Immature natural killer cell (primary cell): ENCODE measurements around the gene MBLAC2. TPM values are rescaled to one million over a fixed set of nuclear protein-coding genes. Genes with fewer than 3 reads are reported as not detected.
A peak's percentile ranks its signal among the peaks of the same experiment; 100 is the strongest.

Experiments
- DNase-seq, 3 donors: peaks; one replicate each; pipeline ENCODE4 v3.0.0; 2022; ENCODE audit warnings: mixed read lengths in 1 of 3
- H3K27ac Mint-ChIP-seq, 6 donors: one replicate each; pipeline ENCODE4 v1.8.0; 2020; ENCODE audit warnings: mixed read lengths in 6 of 6, mild to moderate bottlenecking in 5 of 6, inconsistent platforms in 4 of 6, moderate library complexity in 3 of 6
- H3K27me3 Mint-ChIP-seq, 3 donors: one replicate each; pipeline ENCODE4 v1.8.0; 2020 to 2021; ENCODE audit warnings: low read depth in 3 of 3, mild to moderate bottlenecking in 3 of 3, mixed read lengths in 3 of 3, moderate library complexity in 3 of 3, inconsistent platforms in 1 of 3
- H3K36me3 Mint-ChIP-seq, 3 donors: one replicate each; pipeline ENCODE4 v1.8.0; 2020; ENCODE audit warnings: mixed read lengths in 3 of 3, inconsistent platforms in 2 of 3, mild to moderate bottlenecking in 2 of 3
- H3K4me1 Mint-ChIP-seq, 2 donors: one replicate each; pipeline ENCODE4 v1.8.0; 2020; ENCODE audit warnings: inconsistent platforms in 2 of 2, mild to moderate bottlenecking in 2 of 2, mixed read lengths in 2 of 2, moderate library complexity in 1 of 2
- H3K4me3 Mint-ChIP-seq, 5 donors: one replicate each; pipeline ENCODE4 v1.8.0; 2020; ENCODE audit warnings: mild to moderate bottlenecking in 5 of 5, mixed read lengths in 5 of 5, inconsistent platforms in 3 of 5, moderate library complexity in 3 of 5
- H3K9me3 Mint-ChIP-seq, 6 donors: one replicate each; pipeline ENCODE4 v1.8.0; 2020; ENCODE audit warnings: mild to moderate bottlenecking in 6 of 6, mixed read lengths in 6 of 6, inconsistent platforms in 4 of 6, moderate library complexity in 3 of 6
- polyA plus RNA-seq, 3 donors: library from polyadenylated mRNA; unstranded; fragments of 300-500 nt; fragmentation: Illumina TruSeq; gene quantifications; one replicate each; pipeline ENCODE4 v1.2.3, GENCODE V29; 2021

Gene MBLAC2
- polyA plus RNA-seq: 1 to 10 TPM; 2.2 to 3.1 (median 2.9) TPM

DNA sequence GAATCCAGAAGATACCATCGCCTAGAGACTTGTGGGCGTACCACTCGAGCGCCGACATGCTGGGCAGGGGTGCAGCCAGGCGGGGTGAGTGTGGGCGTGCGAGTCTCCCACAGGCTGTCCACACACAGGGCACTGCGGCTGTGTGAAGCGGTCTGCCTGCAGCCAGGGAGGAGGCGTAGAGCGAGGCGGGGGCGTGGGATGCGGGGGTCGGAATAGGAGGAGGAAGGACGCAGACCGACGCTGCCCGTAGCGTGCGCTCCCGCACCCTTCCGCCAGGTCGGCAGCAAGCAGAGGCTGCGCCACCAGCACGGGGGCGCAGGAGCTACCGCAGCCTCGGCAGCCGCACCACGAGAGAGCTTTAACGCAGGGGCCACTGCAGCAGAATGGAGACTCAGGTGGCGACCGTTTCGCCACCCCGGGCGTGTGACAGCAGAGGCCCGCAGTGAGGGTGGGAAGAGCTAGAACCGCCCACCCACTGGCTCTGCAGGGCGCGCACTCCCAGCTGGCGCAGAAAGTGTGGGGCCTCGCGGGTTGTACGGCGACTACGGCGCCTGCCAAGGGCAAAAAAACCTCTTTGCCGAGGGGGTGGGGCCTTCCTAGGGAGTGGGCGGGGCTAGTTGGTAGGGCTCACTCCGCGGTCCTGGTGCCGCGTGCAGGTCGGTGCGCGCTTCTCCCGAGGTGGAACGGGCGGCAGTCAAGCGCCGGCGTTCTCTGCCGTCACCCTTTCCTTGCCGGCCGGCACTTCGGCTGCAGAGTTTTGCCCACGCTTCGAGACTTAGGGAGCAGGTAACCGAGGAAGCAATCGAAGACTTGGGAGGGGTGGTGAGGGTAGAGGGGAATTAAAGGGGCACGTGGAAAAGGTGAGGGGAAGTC, at the start of gene MBLAC2, which contains the start of gene POLR3G:
TSS of gene MBLAC2 (minus strand) at position 537 of the 873 bp plus-strand sequence. CDS start at position 58, 479 bp downstream.
TSS of gene POLR3G (plus strand) at position 630 of the 873 bp plus-strand sequence. CDS start 10,704 bp downstream, outside the sequence.
- Mint-ChIP-seq H3K27me3 (peaks cover 4 to 11% (median 8%) of the 10 kb centered on the region in 3 donors), H3K4me1 (peaks cover 21 to 48% of the 10 kb centered on the region in 2 donors), H3K4me3 (peak within 1 kb of the TSS; percentile 95 to 99 (median 98)), H3K9me3 (no peaks in the 10 kb centered on the region), H3K27ac (peak within 1 kb of the TSS; percentile 84 to 97 (median 94)), H3K36me3 (peaks cover 0 to 8% (median 6%) of the 10 kb centered on the region in 3 donors)
- DNase-seq: peak; percentile 91 to 93 (median 92)

DNA sequence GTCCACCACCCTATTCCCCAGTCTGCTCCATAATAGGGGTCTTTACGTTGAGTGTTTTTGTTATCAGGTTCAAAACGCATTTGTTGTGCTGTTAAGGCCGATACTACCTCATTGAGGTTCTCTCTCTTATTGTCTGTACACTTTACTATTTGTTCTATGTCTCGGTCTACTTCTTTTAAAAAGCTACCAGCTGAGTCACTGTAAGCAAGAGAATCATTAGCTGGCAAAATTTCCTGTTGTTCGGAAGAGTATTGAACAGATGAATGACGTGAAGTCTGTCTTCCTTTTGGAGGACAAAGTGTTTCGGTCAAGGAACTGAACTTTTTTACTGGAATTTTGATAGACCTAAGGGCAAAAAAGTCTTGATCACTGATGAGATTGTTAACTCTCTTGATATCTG, 44.5 kb upstream of the MBLAC2 start:
- Mint-ChIP-seq H3K36me3 (peaks cover 15 to 26% (median 19%) of the 10 kb centered on the region in 3 donors), H3K9me3 (no peaks in the 10 kb centered on the region), H3K4me3 (no peak overlapping the region), H3K27ac (peak overlapping the region in 4 of 6 donors; percentile 4 to 80 (median 30)), H3K27me3 (peaks cover 0 to 1% (median 0%) of the 10 kb centered on the region in 3 donors), H3K4me1 (peaks cover 2 to 29% of the 10 kb centered on the region in 2 donors)
- no peak for DNase-seq

DNA sequence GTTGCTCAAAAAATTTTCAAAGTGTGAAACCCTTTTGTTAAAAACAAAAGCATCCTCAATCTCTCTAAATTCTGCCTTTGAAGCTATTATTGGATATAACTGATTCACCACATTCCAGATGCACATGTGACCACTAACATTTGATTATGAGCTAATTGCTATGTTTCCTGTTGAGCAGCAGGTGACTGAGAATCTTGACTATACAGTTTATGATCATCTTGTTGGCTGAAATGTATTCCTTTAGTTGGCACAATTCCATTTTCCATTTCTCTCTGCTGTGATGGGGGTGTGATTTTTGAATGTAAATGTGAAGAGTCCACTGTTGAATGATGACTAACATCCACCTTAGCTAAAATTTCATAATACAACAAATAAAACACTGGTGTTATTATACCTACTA, 44.1 kb upstream of the MBLAC2 start:
- H3K4me1 Mint-ChIP-seq: peaks cover 2 to 29% of the 10 kb centered on the region in 2 donors
- H3K9me3 Mint-ChIP-seq: no peaks in the 10 kb centered on the region
- DNase-seq: no peak
- H3K4me3 Mint-ChIP-seq: no peak overlapping the region
- peaks cover 0 to 1% (median 0%) of the 10 kb centered on the region in 3 donors for H3K27me3 Mint-ChIP-seq
- H3K36me3 Mint-ChIP-seq: peaks cover 15 to 22% (median 19%) of the 10 kb centered on the region in 3 donors
- H3K27ac Mint-ChIP-seq: peak overlapping the region in 4 of 6 donors; percentile 4 to 80 (median 30)

DNA sequence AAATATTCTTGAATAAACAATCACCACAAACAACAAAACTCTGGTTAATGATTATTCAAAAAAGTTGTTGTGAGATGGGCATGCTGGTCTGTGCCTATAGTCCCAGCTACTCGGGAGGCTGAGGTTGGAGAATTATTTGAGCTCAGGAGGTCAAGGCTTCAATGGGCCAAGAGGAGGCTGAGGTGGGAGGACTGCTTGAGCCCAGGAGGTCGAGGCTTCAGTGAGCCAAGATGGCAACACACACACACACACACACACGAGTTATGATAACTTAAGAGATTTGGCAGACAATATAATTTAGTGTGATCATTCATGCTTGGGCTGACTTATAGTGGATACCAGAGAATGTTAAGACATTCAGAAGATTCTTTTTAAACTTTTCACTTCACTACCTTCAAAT, 39.9 kb upstream of the MBLAC2 start:
- Mint-ChIP-seq H3K27ac (peak overlapping the region in 1 of 6 donors; percentile 33), H3K27me3 (peaks cover 0 to 1% (median 0%) of the 10 kb centered on the region in 3 donors), H3K9me3 (no peaks in the 10 kb centered on the region), H3K4me3 (no peak overlapping the region), H3K4me1 (peaks cover 2 to 10% of the 10 kb centered on the region in 2 donors), H3K36me3 (peaks cover 3 to 10% (median 9%) of the 10 kb centered on the region in 3 donors)
- DNase-seq: no peak

DNA sequence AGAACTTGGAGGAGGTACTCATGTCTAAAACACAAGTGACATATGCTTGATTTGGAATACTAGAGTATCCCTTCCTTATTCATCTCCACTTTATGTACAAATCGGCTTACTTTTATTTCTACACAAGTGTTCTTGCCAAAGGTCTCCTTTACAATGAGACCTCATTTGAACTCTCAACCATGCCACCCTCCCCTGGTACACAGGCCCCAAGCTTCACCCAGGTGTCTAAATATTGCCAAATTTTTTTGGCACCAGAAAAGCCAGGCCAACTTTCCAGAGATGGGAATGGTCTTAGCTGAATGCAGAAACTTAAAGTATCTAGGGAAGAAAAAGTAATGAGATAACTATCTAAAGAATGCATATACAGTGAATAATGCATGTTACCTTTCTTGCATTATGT, 35.9 kb upstream of the MBLAC2 start:
- peaks cover 0 to 3% (median 0%) of the 10 kb centered on the region in 3 donors for H3K27me3 Mint-ChIP-seq
- H3K27ac Mint-ChIP-seq: no peak overlapping the region
- H3K4me3 Mint-ChIP-seq: no peak overlapping the region

DNA sequence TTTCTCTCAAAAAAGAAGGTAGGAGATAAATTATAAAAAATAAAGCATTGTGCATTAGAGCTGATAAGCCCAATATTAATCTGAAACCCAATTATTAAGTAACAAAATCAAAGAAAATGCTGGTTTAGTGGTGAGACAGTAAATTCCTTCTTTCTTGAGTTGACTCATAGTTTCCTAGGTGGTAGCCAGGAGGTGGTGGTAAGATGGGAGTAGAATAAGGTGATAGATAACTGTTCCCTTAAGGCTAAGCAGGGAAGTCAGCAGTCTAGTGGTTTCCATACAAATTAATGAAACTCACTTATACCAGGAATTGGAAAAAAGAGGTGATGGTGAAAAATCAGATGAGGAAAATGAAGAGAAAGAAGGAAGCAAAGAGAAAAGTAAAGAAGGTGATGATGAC, 31.6 kb upstream of the MBLAC2 start:
- Mint-ChIP-seq H3K4me3 (no peak overlapping the region), H3K27me3 (peaks cover 0 to 3% (median 0%) of the 10 kb centered on the region in 3 donors), H3K36me3 (no peaks in the 10 kb centered on the region), H3K4me1 (no peaks in the 10 kb centered on the region), H3K9me3 (no peaks in the 10 kb centered on the region), H3K27ac (no peak overlapping the region)
- DNase-seq: no peak

More for the DNA sequence above, 35.9 kb upstream of the MBLAC2 start:
- no peak for DNase-seq
- Mint-ChIP-seq H3K36me3 (peaks cover 0 to 3% (median 0%) of the 10 kb centered on the region in 3 donors), H3K9me3 (no peaks in the 10 kb centered on the region), H3K4me1 (no peaks in the 10 kb centered on the region)

DNA sequence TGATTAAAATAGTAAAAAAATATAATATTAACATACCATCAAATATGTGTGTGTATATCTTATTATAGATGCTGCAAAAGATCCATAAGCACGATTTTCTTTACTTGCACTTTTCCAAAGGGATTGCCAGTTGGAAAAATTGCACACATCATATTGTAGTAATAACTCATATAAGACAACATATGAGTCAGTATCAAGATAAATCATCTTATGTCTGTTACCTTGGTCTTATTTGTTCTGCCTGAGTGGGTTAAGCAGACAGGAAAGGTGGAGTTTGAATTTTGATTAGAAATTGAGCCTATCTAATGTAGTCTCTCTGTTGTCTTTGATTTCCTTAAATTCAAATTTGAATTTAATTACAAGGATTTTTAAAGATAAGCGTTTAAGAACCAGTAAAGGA, 30.2 kb upstream of the MBLAC2 start:
- Mint-ChIP-seq H3K4me3 (no peak overlapping the region), H3K27me3 (peaks cover 0 to 3% (median 0%) of the 10 kb centered on the region in 3 donors), H3K36me3 (no peaks in the 10 kb centered on the region), H3K27ac (no peak overlapping the region), H3K4me1 (no peaks in the 10 kb centered on the region), H3K9me3 (no peaks in the 10 kb centered on the region)
- DNase-seq: no peak

DNA sequence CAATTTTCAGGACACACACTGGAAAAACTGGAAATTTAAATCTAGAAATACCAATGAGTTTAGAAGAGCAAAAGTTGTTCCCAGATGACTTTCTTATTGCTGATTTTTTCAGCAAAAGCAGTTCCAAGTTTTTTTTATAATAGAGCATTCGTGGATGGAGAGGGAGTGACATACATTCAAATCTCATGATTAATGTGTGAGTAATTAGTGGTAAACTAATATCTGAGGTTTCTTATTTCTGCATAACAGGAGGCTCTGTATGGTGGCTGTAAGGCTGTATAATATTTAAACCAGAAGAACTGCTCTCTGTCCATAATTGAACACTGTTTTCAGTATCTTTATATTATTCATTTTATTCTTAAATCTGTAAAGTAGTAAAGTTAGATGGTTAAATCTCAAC, 29.0 kb upstream of the MBLAC2 start:
- Mint-ChIP-seq H3K36me3 (peaks cover 0 to 6% (median 0%) of the 10 kb centered on the region in 3 donors), H3K4me3 (no peak overlapping the region), H3K9me3 (no peaks in the 10 kb centered on the region), H3K27ac (no peak overlapping the region), H3K4me1 (no peaks in the 10 kb centered on the region), H3K27me3 (peaks cover 0 to 2% (median 1%) of the 10 kb centered on the region in 3 donors)
- DNase-seq: no peak

DNA sequence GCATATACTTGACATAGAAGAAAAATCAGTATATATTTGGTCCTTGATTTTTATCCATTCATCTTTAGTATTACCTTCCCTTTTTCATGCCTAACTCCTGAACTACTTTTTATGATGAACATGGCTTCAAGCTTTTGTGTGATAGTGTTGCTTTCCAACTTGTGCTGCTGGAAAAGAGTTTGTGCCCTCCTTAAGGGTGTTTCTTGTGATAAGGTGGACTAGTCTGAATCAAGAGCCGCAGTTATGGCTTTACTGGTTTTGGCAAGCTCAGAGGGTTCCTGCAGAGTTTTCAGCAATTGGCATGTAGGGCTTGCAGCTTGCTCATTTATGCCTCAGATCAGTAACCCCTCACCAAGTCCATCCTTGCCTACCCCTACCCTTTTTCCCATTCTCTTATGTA, 20.6 kb upstream of the MBLAC2 start:
- peaks cover 5 to 8% (median 6%) of the 10 kb centered on the region in 3 donors for H3K36me3 Mint-ChIP-seq

DNA sequence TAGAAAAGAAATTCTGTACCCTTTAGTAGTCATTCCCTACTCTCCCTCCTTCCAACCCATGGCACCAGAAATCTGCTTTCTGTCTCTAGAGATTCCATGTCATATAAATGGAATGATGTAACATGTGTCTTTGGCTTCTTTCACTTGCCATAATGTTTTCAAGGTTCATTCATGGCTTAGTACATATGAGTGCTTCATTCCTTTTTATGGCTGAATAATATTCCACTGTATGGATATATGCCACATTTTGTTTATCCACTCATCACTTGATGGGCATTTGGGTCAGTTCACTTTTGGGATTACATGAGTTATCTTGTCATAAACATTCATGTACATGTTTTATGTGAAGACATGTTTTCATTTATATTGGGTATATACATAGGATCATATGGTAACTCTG, 19.5 kb upstream of the MBLAC2 start:
- Mint-ChIP-seq H3K27ac (no peak overlapping the region), H3K36me3 (peaks cover 2 to 8% (median 5%) of the 10 kb centered on the region in 3 donors), H3K4me1 (no peaks in the 10 kb centered on the region), H3K9me3 (no peaks in the 10 kb centered on the region), H3K27me3 (peaks cover 0 to 1% (median 0%) of the 10 kb centered on the region in 3 donors), H3K4me3 (no peak overlapping the region)
- DNase-seq: no peak

More for the DNA sequence above, 20.6 kb upstream of the MBLAC2 start:
- no peaks in the 10 kb centered on the region for H3K9me3 Mint-ChIP-seq
- H3K4me3 Mint-ChIP-seq: no peak overlapping the region
- H3K4me1 Mint-ChIP-seq: no peaks in the 10 kb centered on the region
- H3K27ac Mint-ChIP-seq: no peak overlapping the region
- DNase-seq: no peak
- peaks cover 0 to 1% (median 0%) of the 10 kb centered on the region in 3 donors for H3K27me3 Mint-ChIP-seq

DNA sequence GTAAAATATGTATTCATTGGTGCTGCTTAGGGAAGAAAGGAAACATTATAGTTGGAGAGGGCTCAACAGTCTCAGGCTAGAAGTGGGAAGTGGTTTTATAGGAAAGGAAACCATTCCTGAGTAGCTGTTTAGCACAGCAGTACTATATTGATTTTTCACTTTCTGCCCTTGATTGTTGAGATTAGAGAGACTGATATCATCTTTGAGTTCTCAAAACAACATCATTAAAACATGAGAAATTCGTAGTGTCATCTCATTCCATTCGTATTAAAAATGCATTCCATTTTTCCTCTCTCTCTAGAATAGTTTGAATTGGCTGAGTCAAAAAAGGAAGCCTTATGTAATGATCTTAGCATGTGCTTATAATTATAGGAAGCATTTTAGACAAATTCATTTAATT, 14.2 kb upstream of the MBLAC2 start:
- Mint-ChIP-seq H3K27ac (no peak overlapping the region), H3K4me1 (no peaks in the 10 kb centered on the region), H3K9me3 (no peaks in the 10 kb centered on the region), H3K36me3 (no peaks in the 10 kb centered on the region), H3K4me3 (no peak overlapping the region), H3K27me3 (peaks cover 0 to 5% (median 0%) of the 10 kb centered on the region in 3 donors)
- DNase-seq: no peak

DNA sequence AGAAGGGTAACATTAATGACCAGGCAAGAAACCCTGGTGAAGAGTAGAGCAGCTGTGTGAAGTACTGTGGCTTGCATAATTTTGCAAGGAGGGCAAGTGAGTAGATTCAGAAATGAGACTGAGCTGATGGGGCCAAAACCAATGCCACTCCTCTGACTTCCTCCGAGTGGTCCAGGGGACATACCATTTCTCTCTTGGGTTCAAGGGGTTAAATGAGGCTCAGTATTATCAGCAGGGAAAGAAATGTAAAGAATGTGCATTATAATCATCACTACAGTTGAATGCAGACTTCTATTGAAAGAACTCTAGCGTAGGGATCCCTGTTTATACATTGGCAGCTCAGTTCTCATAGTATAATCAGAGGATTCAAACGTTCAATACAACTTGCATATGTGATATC, 10.0 kb upstream of the MBLAC2 start:
- peaks cover 0 to 5% (median 0%) of the 10 kb centered on the region in 3 donors for H3K27me3 Mint-ChIP-seq
- H3K36me3 Mint-ChIP-seq: no peaks in the 10 kb centered on the region
- H3K4me3 Mint-ChIP-seq: no peak overlapping the region
- H3K9me3 Mint-ChIP-seq: no peaks in the 10 kb centered on the region
- no peaks in the 10 kb centered on the region for H3K4me1 Mint-ChIP-seq
- no peak for DNase-seq
- H3K27ac Mint-ChIP-seq: no peak overlapping the region

DNA sequence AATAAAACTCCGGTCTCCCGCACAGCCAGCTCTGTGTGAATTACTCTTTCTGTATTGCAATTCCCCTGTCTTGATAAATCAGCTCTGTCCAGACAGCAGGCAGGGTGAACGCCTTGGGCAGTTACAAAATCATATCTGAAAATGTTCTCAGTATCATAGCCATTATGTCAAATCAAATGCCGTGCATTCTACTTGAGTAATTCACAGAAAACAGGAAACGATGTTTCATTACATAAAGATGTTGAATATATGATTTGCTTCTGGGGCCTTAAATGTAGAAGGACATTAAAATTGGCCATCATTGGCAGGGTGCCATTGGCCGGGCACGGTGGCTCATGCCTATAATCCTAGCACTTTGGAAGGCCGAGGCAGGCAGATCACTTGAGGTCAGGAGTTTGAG, 8.6 kb upstream of the MBLAC2 start:
- no peak overlapping the region for H3K4me3 Mint-ChIP-seq
- no peaks in the 10 kb centered on the region for H3K4me1 Mint-ChIP-seq
- no peak overlapping the region for H3K27ac Mint-ChIP-seq
- no peaks in the 10 kb centered on the region for H3K9me3 Mint-ChIP-seq
- H3K36me3 Mint-ChIP-seq: no peaks in the 10 kb centered on the region
- H3K27me3 Mint-ChIP-seq: peaks cover 0 to 4% (median 0%) of the 10 kb centered on the region in 3 donors
- DNase-seq: no peak

DNA sequence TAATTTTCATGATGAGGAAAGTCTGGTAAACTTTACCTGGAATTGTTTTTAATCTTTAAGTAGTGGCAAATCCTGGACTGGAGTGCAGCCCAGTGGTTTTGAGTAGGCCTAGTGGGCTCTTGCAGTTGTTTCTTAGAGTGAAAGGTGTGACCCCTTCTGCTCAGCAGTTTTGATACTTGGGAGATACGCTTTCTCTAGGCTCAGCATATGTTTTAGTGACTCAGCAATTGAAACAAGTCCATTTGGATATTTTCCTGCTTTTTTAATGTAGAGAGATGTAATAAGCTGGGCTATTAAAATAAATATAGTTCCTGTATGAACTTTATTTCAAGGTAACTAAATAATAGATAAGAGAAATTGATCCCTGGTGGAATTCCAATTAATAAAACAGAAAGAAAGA, 6.1 kb upstream of the MBLAC2 start:
- Mint-ChIP-seq H3K9me3 (no peaks in the 10 kb centered on the region), H3K27ac (no peak overlapping the region), H3K27me3 (peaks cover 0 to 3% (median 1%) of the 10 kb centered on the region in 3 donors), H3K36me3 (no peaks in the 10 kb centered on the region), H3K4me1 (no peaks in the 10 kb centered on the region), H3K4me3 (no peak overlapping the region)
- DNase-seq: no peak
